ENCODE measurements around the gene UNC13D.
"Not testable (repeated sequence)": the region's sequence is repeated elsewhere in the genome, so short reads cannot be mapped to it uniquely, and the experiment has no call there.

UNC13D gene

DNA sequence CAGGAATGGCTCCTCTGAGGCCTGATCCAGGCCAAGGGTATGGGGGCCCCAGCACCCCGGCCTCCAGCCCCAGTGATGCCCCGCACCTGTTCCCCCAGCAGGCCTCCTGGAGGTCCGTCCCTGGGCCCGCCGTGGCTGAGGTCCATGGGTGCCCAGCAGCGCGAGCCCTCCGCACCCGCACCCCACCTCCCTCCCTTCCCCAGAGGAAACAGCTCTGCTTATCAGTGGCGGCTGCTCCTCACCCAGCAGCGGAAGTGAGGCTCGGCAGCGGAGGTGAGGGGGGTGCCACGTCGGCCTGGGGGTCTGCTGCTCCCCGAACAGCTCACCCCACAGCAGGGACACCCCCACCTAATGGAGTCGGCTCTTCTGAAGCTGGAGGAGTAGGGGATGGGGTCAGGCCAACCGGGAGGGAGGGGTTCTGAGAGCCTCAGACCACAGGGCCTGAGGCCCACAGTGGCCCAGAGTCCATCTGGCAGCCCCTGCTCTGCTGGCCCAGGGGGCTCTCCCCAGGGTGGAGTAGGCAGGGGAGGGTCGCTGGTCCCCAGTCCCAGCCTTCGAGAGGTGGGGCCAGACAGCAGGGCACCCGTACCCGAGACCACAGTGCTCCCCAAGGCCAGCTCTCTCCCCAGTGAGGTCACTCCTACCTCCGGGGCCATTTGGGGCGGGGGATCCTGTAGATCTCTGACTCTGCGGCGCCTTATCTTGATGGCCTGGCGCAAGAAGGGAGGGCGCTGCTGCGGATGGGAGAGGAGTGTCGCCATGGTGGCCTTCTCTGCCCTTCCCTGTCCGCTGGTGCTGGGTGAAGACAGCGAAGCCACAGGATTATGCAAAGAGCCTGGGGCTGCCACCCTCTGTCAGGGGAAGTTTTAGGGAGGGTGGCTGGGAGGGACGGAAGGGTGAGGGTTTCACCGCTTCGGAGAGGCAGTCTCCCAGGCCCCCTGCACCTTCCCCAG lies at the start of gene UNC13D:
Gene UNC13D (minus strand): TSS at position 828 of the 953 bp plus-strand sequence. CDS start 67 bp downstream, at position 761.
- no peak for DNase-seq (ENCODE audit: low read depth in 2 of 2, low spot score in 1 of 2)

DNA sequence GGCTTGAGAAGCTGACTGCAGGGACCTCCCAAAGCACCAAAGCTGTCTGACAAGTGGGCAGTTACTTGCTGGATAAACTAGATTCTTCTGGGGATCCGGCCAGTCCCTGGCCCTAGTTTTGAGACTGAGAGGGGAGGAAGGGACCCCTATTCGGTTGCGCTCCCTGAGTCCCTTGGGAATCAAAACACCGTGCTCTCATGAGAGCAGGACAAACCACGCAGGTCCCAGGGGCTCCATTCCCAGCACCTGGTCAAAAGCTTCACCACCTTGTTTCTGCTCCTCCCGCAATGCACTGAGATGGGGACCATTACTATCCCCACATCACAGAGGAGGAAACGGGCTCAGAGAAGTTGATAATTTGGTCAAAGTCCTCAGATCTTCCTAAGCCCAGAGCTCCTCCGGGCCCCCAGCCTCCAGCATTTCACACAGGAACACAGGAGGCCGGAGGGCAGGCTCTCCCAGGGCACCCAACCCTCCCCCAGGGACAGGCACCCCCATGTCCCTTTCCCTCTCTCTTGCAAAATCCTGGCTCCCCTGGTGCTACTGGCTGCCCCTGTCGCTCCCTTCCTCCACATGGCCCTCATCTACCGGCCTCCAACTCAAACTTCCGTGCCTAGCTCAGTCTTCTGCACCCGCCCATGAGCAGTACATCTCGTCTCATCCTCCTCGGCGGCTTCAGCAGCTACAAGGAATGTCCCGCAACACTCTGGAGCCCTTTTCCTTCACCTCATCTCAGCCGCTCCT lies 49.3 kb upstream of the UNC13D start:
- DNase-seq (ENCODE audit: low read depth in 2 of 2, low spot score in 1 of 2), result no peak

DNA sequence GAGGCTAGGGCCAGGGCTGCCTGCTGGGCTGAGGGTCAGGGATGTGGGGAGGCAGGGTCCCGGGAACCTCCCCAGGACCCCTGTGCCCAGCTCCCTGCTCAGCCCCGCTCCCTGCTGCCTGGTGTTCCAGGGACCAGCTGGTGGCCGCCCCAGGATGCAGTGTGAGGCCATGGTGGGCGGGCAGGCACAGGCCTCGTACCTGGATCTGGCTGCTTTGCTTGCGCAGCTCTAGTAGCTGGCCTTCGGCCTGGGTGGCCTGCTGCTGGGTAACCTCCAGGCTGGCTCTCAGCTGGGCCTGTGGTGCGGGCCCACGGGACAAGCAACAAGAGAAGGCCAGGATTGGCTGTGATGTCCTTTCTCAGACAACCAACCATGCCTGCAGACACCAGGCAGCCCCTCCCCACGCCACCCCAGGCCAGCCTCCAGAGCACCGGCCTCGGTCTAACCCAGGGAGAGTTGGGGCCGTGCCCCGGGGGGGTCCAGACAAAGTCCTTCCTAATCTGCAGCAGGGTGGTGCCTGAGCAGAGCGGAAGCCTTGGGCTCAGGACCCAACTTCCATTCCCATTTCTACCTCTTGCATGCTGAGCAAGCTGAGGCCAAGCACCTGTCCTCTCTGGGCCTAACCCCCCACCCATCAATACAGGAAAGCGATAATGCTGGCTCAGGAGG lies 48.5 kb upstream of the UNC13D start:
- no peak for DNase-seq (ENCODE audit: low read depth in 2 of 2, low spot score in 1 of 2)

DNA sequence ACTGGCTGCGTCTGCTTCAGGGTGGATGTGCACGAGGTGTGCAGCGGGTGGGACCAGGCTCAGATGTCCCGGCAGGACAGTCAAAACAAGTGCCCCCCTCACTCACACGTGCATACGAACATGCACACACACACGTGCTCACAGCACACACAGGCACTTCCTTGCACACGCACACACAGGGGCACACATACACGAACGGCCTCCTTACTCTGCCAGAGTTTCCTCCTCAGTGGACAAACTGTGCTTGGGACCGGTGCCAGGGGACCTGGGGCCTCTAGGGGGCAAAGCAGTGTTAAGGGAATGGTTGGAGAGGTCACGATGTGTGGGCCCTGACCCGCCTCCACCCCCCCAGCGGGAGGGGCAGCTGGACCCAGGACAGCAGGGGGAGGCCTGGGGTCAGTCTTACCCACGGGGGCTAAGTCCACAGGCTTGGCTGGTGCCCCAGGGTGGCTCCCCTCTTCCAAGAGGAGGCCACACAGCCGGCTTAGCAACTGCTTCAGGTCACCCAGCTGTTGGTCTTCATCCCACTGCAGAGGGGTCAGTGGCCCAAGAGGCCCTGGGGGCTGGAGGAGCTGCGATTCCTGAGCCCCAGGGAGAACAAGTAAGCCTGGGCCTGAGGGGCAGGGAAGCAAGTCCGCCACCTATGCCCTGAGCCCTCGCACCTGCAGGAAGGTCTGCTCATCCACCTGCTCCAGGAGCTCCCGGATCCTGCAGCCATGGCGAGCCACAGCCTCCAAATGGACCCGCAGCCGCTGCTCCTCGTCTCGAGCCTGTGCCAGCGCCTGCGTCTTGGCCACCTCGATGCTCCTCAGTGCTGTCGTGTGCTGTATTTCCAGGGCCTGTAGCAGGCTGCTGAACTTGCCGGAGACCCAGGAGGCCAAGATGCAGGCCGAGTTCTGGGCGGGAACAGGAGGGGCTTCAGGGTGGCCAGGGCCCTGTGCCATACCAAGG lies 47.7 kb upstream of the UNC13D start:
- no peak for DNase-seq (ENCODE audit: low read depth in 2 of 2, low spot score in 1 of 2)

DNA sequence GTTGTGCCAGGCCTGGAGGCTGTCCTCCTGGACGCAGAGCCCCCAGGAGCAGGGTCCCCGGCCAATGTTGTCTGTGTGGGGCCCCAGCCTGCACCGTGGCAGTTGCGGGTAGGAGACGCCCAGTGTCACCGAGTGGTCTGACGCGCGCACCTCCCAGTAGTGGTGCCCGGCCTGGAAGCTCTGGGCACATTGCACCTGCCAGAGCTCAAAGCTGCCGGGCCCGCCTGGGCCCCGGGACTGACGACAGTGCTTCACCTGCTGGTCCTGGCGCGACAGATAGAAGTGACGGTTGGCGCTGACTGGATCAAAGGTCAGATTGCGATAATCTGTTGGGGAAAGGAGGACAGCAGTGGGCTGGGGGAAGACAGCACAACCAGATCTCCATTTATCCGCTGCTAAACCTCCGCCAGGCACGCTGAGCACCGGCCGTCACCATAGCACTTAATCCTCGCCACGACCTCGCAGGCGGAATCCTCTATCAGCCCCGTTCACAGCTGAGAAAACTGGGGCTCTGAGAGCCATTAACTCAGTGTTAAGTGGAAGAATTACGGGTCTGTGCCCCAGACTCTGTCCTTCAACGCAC lies 46.9 kb upstream of the UNC13D start:
- no peak for DNase-seq (ENCODE audit: low read depth in 2 of 2, low spot score in 1 of 2)

DNA sequence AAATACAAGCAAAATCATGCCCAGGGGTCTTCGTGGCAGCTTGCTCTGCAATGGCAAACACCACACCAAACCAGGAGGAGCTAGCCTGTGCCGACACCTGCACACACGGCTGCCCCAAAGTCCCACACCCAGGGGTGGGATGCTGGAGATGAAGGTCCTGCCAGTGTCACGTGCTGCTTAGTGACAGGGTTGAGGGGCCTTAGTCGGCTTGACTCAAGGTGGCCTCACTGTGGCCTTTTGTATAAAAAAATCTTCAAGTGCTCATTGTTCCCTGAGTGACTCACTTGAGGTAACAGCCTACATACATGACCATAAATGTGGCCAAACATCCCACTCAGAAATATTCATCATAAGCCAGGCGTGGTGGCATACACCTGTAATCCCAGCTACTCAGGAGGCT lies 45.2 kb upstream of the UNC13D start:
- no peak for DNase-seq (ENCODE audit: low read depth in 2 of 2, low spot score in 1 of 2)

DNA sequence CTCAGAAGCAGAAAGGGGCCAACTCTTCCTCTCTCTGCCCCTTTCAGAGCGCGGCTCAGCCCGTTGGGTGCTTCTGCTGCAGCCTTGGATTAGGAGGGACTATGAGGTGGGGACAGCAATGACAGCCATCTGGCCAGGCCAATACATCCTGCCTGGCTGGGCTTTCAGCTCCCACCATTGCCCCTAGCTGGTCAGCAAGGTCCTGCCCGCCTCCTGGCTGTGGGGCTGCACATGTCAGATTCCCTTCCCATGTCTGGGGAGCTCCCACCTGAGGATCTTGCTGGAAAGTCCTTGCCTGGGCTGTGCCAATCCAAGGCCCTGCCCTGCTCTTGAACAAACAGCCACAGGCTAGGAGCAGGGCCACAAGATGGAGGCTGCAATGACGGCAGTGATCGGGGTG lies 44.3 kb upstream of the UNC13D start:
- no peak for DNase-seq (ENCODE audit: low read depth in 2 of 2, low spot score in 1 of 2)

DNA sequence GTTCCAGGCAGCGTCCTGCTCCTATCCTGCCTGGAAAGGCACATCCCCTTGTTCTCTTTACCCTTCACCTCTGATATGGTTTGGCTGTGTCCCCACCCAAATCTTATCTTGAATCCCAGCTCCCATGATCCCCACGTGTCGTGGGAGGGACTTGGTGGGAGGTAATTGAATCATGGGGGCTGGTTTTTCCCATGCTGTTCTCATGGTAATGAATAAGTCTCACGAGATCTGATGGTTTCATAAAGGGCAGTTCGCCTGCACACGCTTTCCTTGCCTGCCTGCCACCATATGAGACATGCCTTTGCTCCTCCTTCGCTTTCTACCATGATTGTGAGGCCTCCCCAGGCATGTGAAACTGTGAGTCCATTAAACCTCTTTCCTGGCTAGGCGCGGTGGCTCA lies 41.7 kb upstream of the UNC13D start:
- not testable (repeated sequence) for DNase-seq (ENCODE audit: low read depth in 2 of 2, low spot score in 1 of 2)

DNA sequence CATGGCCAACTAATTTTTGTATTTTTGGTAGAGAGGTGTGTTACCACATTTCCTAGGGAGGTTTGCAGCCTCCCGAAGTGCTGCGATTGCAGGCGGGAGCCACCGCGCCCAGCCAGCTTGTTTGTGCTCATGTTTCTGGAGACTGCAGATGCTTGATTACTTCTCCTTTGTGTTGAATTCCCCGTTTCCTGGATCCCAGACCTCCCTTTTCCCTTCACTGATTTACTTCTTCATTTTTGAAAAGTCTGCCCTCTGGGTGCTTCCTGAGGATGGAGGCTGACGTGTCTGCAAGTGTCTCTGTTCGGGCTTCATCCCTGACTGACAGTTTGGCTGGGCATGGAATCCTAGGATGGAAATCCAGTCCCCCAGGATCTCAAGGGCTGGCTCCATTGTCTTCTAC lies 41.2 kb upstream of the UNC13D start:
- no peak for DNase-seq (ENCODE audit: low read depth in 2 of 2, low spot score in 1 of 2)

DNA sequence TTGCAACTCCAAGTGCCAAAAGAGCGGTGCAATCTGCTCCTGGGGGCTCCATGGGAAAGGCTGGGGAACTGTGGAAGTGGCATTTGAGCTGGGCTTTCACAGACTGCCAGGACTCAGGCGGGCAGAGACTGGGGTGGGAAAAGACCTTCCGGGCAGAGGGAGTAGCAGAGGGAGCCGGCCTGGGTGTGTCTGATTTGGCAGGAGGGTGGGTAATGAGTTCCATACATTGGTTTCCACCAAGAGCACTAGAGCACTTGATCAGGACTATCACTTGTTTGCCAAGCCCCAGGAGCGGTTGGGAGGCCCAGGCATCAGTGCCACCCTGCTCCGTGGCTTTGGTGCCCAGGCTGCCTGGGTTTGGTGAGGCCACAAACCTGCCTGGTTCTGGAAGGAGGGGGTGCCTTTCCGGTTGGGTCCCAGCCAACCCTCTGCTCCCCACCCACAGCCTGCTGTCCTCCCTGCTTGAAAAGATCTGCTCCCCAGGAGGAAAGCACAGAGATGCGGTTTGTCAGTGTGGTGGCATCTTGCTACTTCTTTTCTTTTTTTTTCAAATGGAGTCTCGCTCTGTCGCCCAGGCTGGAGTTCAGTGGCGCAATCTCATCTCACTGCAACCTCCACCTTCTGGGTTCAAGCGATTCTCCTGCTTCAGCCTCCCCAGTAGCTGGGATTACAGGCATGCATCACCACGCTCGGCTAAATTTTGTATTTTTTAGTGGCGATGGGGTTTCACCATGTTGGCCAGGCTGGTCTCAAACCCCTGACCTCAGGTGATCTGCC lies 37.7 kb upstream of the UNC13D start:
- no peak for DNase-seq (ENCODE audit: low read depth in 2 of 2, low spot score in 1 of 2)

DNA sequence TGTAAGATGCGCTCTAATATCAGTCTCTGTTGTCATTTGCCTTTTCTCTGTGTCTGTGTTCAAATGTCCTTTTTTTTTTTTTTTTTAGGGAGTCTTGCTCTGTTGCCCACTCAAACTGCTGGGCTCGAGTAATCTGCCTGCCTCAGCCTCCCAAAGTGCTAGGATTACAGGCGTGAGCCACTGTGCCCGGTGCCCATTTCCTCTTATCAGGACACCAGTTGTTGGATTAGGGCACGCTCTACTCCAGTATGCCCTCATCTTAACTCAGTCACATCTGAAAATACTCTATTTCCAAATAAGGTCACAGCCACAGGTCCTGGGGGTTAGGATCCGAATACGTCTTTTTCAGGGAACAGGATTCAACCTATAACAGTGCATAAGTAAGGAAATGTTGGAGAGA lies 36.1 kb upstream of the UNC13D start:
- DNase-seq (ENCODE audit: low read depth in 2 of 2, low spot score in 1 of 2), result no peak

DNA sequence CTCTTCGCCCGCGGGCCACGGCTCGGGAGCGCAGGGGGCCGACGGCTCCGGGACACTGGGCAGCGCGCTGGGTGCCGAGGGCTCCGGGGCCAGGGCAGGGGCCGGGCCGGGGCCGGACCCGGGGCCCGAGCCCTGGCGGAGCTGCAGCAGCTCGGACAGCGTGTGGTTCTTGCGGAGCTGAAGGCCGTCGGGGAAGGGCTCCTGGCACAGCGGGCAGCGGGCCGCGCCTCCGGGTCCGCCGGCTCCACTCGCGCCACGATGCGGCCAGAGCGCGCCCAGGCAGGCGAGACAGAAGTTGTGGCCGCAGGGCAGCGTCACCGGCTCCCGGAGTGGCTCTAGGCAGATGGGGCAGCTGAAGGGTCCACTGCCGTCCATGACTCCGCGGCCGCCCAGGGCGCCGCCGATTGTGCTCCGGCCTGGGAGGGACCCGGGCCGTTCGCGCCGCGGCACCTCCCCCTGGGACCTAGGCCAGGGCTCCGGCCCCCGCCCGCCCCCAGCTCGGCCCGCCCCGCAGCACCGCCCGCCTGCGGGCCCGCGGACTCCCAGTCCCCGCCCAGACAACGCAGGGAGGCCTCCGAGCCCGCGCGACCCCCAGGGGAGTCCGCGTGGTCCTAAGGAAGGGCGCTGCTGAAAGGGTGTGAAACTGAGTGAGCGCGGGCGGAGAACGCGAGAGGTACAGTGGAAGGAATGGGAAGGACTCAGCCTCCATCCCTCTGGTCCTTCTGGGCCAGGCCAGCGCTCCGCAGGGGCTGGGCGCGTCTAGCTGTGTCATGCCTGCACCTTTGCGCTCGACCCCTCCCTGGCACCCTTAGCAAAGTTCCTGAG lies 34.2 kb upstream of the UNC13D start, which contains the start of gene TRIM47:
Gene TRIM47 (minus strand): TSS at position 408 of the 825 bp plus-strand sequence. CDS start 33 bp downstream, at position 375.
- no peak for DNase-seq (ENCODE audit: low read depth in 2 of 2, low spot score in 1 of 2)

DNA sequence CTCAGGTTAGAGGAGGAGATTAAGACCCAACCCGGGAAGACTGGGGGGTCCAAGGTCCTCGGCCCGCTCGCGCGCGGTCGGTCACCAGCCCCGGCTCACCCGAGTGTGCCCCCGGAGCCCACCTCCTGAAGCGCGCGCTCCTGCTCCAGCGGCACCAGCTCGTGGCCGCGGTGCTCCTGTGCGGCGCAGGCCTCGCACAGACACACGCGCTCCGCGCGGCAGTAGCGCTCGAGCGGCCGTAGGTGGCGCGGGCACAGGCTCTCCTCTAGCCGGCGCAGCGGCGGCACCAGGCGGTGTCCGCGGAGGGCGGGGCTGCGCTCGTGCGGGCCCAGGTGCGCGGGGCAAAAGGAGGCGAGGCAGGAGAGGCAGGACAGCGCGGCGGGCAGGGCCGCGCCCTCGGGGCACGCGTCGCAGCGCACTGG lies 33.6 kb upstream of the UNC13D start:
- peak in 1 of 2 donors; percentile 48 for DNase-seq (ENCODE audit: low read depth in 2 of 2, low spot score in 1 of 2)

DNA sequence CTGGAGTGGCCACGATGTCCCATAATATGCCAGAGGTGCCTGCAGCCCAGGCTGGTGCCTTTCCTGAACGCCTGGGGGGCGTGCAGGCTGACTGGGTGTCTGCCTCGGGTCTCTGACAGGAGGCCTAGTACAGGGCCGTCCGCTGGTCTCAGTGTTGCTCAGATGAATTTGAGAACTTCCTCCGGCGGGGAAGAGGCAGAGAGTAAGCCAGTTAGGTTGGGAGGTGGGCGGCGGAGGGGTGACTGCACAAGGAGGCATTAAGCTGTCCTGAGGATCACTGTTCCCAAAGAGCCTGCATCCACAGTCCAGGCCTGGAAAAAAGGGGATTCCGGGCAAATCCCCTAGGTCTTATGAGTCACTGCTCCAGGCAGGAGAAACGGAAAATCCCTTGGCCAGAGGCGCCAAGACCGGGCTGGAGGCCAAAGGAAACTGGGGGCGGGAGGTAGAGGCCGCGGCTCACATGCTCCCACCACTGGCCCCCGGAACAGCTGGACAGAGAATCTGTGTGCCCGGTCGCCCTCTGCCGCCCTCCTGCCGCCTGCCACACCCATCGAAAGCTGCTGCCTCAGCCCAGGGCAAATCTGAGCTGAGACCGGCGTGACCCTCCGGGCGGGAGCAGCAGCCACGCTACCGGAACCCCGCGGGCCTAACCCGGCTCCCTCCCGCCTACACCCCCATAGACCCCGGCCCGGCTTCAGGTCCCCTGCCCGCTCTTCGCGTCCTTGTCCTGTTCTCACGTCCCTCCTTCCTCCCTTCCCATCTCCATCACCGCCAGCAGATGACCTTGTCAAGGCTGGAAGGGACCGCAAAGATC lies 32.9 kb upstream of the UNC13D start:
- no peak for DNase-seq (ENCODE audit: low read depth in 2 of 2, low spot score in 1 of 2)

DNA sequence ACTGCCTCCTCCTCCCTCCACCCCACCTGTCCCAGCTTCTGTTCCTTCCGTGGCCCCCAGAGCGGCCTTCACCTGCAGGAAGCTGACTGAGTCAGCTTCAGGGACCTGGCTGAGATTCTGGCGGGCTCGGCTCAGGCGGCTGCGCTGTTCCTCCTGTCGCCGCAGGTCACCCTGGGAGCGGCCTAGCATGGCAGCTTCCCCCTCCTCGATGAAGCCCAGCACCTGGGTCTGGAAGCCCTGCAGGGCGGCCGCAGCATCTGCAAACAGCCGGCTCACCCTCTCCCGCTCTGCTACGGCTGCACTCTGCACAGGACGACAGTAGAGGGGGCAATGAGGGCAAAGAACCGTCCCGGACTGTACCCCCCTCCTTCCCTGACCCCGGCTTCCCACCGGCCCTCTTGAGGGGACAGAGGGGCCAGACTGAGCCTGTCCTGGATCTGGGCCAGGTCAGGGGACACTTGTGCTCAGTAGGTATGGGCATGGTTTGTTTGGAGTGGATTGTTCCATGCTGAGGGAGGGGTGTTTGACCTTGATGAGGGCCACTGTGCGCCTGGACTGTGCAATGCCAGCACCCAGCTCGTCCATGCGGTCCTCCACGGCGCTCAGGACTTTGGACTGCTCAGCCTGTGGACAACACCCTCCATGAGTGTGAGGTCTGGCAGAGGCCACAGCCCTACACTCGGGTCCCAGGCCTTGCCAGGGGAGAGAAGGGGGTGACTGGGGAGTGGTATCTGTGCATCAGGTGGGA lies 32.2 kb upstream of the UNC13D start:
- DNase-seq (ENCODE audit: low read depth in 2 of 2, low spot score in 1 of 2), result peak in 1 of 2 donors; percentile 56

DNA sequence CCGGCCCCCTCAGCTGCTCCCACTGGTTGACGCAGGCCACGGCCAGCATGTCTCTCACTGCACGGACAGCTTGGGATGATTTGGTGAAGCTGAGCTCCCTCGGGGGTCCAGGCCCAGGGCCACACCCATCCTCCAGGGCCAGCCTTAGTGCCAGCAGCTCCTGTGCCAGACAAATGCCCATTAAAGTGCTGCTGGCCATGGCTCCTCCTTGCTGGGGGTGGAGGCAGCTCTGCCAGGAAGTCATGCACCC lies 31.7 kb upstream of the UNC13D start:
- DNase-seq (ENCODE audit: low read depth in 2 of 2, low spot score in 1 of 2), result no peak

Data from stimulated activated CD8-positive, alpha-beta memory T cell treated with anti-CD3 and anti-CD28 coated beads, Interleukin-4, amount 100 ng/mL, for 1 hour (primary cell).